GM18873 (cell line): ENCODE results near the gene F10.

Experiments used
- ATAC-seq: cut with Tn5 transposase; IDR thresholded peaks from one replicate; pipeline ENCODE4 v1.9.1; 2021; ENCODE audit warnings: mild to moderate bottlenecking, moderate library complexity, moderate number of reproducible peaks; ENCODE audit not compliant: unreplicated experiment, low FRiP score

F10 gene

GRCh38 chr13:113086031-113086750, 36.4 kb upstream of the F10 start:
- no peak for ATAC-seq

- ATAC-seq, result no peak
Measured at GRCh38 chr13:113086991-113087922, 35.3 kb upstream of the F10 start.

- no peak for ATAC-seq
Measured at GRCh38 chr13:113087923-113088690, 34.5 kb upstream of the F10 start.

GRCh38 chr13:113088691-113089020, 33.9 kb upstream of the F10 start:
- ATAC-seq, result no peak

GRCh38 chr13:113089693-113090414, 32.7 kb upstream of the F10 start:
- ATAC-seq, result no peak

- ATAC-seq, result no peak
Measured at GRCh38 chr13:113090415-113090770, 32.2 kb upstream of the F10 start.

- ATAC-seq, result no peak
Measured at GRCh38 chr13:113090806-113091205, 31.8 kb upstream of the F10 start.

- no peak for ATAC-seq
Measured at GRCh38 chr13:113091211-113091771, 31.3 kb upstream of the F10 start.

- no peak for ATAC-seq
Measured at GRCh38 chr13:113091891-113092775, 30.5 kb upstream of the F10 start.

- no peak for ATAC-seq
Measured at GRCh38 chr13:113092776-113093579, 29.6 kb upstream of the F10 start.

- ATAC-seq, result no peak
Measured at GRCh38 chr13:113093580-113094409, 28.8 kb upstream of the F10 start.

- no peak for ATAC-seq
Measured at GRCh38 chr13:113094410-113094800, 28.2 kb upstream of the F10 start.

GRCh38 chr13:113095146-113096051, 27.2 kb upstream of the F10 start:
- no peak for ATAC-seq

- no peak for ATAC-seq
Measured at GRCh38 chr13:113096052-113096744, 26.4 kb upstream of the F10 start.

- ATAC-seq, result no peak
Measured at GRCh38 chr13:113096745-113097305, 25.8 kb upstream of the F10 start.

GRCh38 chr13:113097651-113098050, 24.9 kb upstream of the F10 start:
- no peak for ATAC-seq
